ENCODE results near the gene TTPAL.
A peak's percentile ranks its signal among the peaks of the same experiment; 100 is the strongest.
"Not testable (repeated sequence)": the region's sequence is repeated elsewhere in the genome, so short reads cannot be mapped to it uniquely, and the experiment has no call there.

The TTPAL gene

DNA sequence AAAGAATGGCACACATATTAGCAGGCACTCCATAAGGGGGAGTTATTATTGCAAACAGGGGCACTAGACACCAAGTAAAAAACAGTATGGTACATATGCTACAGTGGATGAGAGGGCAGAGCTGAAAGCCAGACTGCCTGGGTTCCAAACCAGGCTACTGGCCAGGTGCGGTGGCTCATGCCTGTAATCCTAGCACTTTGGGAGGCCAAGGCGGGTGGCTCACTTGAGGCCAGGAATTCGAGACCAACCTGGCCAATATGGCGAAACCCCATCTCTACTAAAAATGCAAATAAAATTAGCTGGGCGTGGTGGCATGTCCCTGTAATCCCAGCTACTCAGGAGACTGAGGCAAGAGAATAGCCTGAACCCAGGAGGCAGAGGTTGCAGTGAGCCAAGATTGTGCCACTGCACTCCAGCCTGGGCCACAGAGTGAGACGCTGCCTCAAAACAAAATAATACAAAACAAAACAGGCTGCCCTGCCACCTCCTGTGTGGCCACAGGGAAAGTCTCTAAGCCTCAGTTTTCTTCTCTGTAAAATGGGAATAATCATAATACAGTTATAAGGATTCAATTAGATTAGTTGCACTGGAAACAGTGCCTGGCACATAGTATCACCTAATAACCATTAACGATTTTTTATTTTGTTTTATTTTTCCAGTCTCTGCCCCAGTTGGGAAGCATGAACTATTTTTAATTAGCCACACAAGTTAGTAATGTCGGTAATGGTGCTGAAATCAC, 7.5 kb upstream of the TTPAL start:
- no peak for DNase-seq (ENCODE audit: low spot score)

DNA sequence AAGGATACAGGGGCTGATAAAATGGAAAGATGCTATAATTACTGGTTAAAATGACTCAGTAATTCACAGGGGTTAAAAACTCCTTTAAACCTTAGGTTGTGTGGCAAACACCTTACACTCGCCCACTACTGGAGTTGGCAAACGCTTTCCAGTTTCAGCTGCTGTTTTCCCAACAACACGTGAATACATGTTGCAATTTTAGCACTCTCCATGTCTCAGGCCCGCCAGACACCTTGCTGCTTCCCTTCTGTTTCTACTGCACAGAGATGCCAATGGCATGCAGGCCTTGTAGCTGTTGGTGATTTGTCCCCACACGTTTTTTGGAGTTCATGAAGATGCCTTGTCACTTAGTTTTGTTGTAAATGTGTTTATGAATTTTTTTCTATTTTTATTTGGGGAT, 5.3 kb upstream of the TTPAL start:
- no peak for DNase-seq (ENCODE audit: low spot score)

DNA sequence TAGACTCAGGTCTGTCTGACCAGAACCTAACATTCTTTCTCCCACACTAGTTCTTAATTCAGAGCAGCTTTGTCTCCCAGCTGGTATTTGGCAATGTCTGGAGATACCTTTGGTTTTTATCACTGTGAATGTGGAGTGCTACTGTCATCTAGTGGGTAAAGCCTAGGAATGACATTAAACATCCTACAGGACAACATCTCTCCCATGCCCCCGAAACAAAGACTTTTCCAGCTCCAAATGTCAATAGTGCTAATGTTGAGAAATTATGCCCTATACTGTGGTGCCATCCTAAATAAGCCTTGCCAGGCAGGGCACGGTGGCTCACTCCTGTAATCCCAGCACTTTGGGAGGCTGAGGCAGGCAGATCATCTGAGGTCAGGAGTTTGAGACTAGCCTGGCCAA, 4.2 kb upstream of the TTPAL start:
- DNase-seq (ENCODE audit: low spot score), result no peak

DNA sequence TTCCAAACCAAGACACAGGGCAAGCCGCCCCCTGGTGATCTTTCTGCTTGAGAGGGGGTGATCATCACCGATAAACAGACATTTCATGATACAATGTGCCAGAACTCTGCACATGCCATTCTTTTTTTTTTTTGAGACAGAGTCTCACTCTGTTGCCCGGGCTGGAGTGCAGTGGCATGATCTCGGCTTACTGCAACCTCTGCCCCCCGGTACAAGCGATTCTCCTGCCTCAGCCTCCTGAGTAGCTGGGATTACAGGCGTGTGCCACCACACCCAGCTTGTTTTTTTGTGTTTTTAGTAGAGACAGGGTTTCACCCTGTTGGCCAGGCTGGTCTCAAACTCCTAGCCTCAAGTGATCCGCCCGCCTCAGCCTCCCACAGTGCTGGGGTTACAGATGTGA, 3.4 kb upstream of the TTPAL start:
- not testable (repeated sequence) for DNase-seq (ENCODE audit: low spot score)

DNA sequence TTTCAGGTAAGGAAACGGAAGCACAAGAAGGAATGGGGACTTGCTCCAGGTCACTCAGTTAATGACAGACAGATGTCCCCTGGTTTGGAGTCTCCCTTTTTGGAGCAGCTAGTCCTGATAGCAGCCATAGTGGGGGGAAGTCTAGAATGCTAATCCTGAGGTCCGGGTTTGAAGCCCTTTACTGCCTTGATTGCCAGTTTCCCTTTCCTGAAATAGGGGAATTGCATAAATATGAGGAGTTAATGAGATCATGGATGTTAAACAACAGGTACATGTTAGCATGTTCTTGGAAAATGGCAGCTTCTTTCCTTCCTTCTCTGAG, 341 bp upstream of the TTPAL start:
- DNase-seq (ENCODE audit: low spot score), result no peak

DNA sequence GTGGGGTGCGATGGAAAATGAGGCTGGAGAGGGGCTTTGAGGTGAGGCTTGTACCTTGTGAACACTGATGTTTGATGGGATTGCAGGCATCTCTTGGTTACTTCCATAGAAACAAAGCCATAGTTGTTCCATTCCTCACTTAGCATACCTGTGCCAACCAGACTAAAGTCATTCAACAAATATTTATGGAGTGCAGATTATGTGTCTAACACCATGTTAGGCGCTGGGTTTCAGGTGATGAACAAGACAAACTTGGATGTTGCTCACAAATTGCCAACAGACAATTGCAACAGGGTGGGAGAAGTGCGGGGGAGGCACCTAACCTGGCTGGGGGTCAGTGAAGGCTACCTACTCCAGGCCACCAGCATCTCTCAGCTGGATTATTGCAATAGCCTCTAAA, 1.5 kb downstream of the TTPAL start:
- no peak for DNase-seq (ENCODE audit: low spot score)

DNA sequence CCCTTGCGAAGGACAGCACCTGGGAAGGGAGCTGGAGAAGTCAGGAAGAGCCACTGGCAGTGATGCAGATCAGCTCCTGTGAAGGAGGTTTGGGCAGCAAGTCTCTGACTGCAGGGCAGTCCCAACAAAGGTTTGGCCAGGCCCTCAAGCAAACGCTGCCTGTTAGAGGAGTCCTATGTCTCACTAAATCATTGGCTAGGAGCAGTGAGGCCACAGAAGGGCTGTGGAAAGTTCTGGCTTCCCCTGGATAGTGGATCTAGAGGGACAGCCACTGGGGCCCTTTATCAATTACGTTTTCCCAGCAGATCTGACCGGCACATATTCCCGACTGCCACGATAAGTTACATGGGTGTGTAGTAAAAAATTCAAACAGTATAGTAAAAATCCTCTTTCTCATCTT, 2.5 kb downstream of the TTPAL start:
- DNase-seq (ENCODE audit: low spot score), result no peak

DNA sequence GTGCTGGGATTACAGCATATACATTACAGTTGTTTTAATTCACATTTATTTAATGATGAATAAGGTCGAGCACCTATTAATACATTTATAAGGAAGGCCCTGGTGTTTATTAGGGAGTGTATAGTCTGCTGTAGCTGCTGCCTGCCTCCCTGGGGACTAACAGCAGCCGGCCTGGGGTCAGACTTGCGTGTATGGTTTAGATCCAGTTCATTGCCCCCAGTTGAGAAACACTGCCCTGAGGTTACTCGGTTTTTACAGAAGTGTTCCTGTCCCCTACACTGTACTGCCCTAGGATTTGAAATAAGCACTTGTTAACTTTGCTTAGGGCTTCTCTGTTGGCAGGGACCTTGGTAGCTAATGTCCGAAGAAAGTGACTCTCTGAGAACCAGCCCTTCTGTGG, 4.0 kb downstream of the TTPAL start:
- no peak for DNase-seq (ENCODE audit: low spot score)

DNA sequence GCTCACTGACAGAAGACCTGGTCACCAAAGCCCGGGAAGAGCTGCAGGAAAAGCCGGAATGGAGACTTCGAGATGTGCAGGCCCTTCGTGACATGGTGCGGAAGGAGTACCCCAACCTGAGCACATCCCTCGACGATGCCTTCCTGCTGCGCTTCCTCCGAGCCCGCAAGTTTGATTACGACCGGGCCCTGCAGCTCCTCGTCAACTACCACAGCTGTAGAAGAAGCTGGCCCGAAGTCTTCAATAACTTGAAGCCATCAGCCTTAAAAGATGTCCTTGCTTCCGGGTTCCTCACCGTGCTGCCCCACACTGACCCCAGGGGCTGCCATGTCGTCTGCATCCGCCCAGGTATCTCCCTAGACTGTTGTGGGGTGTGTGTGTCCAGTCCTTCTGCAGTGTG, 4.4 kb downstream of the TTPAL start:
- DNase-seq (ENCODE audit: low spot score), result no peak

DNA sequence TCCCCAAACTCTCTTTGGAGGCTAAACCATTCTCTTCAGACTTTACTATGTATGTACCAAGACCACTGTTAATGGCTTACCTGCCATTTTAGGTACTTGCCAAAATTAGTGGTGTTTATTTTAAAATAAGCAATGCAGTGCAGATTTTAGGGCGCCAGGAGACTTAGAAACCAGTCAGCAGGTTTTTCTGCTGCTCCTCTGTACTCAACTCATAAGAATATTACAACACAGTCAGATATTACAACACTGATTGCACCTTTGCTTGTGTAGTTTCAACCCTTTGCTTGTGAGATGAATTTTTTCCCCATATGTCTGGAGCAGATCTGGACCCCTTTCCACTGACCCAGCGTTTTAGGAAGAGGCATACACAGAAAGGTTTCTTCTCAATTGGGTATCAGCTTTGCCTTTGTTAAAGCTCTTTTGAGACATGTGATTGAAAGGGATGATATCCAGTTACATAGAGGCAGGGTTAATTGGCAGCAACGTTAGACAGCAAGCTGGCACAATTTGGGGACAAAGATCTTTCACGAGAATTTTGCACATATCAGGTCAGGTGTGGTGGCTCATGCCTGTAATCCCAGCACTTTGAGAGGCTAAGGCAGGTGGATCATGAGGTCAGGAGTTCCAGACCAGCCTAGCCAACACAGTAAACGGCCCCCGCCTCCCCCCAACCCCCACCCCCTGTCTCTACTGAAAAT, 6.2 kb downstream of the TTPAL start:
- DNase-seq (ENCODE audit: low spot score), result no peak

DNA sequence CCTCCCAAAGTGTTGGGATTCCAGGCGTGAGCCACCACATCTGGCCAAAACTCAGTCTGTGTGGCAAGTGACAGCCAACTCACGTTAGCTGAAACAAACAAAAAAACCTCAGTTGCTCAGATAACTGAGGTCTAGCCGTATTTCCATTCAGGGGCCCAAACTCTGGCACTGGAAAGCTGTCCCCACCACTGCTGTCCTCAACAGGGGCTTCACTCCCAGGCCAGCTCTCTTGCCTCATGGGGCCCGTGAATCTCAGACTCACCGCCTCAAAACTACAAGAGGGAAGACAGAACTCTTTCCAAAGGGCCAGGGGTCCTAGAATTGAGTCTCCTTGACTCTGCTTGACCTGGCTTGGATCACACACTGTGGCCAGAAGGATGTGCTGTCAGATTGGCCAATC, 7.4 kb downstream of the TTPAL start:
- DNase-seq (ENCODE audit: low spot score), result no peak

DNA sequence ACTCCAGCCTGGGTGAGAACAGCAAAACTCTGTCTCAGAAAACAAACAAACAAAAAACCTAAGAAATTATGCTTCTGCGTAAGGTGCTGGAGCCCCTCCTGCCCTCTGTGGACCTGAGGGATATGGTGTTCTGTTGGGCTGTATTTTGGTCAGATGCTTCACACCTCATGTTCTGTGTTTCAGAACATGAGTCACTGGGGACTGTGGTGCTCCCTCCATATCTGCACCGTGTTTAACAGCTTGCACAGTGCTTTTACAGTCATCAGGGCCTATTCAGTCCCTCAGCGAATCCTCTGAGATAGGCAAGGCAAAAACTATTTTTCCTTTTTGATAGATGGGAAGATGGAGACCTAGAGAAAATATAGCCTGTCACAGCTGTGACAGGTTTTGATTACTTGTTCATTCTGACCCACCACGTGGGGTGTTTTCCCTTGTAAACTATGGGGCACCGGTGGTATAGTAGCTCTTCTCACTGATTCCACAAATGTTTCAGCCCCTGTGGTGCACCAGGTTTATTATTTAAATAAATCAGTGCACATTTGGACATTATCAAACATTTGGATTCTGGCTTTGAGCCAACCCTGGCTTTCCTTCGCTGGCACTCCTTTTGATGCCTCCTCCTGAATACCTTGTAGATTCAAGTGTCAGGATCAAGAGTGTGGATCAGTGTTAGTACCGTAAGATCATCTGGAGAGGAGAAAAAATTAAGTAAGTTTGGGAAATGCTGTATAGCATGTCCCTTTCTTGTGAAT, 9.6 kb downstream of the TTPAL start:
- no peak for DNase-seq (ENCODE audit: low spot score)

DNA sequence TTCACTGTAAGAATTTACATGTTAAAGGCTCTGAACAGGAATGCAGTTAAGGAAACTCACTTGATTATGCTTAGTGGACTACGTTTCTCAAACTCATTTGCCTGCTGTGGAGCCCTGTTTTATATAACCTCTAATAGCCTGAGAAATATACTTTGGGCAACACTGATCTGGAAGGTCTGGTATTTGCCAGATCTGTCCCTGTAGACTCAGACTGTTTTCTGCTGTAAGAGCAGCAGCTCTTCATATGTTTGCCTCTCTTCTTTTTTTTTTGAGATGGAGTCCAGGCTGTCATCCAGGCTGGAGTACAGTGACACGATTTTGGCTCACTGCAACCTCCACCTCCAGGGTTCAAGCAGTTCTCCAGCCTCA, 10.1 kb downstream of the TTPAL start:
- no peak for DNase-seq (ENCODE audit: low spot score)

DNA sequence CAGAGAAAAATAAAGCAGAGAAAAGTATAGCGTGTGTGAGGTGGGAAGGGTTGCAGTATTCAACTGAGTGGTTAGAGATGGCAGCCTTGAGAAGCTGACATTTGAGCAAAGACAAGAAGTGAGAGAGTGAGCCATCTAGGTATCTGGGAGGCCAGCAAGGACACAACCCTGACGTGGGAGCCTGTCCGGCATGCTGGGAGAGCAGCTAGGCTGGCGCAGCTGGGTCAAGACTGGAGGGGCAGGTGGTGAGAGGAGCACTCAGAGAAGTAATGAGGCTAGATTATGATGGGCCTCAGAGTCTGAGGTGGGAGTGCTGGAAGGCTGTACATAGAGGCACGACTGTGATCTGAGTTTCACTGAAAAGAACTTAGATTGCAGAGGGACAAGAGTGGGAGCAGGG, 12.9 kb downstream of the TTPAL start:
- DNase-seq (ENCODE audit: low spot score), result no peak

DNA sequence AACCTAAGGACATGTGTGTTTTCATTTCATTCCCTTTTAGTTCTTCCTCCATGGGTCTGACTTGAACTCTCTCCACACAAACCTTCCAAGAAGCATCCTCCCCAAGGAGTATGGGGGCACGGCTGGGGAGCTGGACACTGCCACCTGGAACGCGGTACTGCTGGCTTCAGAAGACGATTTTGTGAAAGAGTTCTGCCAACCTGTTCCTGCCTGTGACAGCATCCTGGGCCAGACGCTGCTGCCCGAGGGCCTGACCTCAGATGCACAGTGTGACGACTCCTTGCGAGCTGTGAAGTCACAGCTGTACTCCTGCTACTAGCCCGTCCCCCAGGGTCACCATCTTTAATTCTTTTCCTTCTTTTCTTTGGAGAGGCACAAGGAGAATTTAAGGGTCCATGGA, 13.5 kb downstream of the TTPAL start:
- DNase-seq (ENCODE audit: low spot score), result no peak

DNA sequence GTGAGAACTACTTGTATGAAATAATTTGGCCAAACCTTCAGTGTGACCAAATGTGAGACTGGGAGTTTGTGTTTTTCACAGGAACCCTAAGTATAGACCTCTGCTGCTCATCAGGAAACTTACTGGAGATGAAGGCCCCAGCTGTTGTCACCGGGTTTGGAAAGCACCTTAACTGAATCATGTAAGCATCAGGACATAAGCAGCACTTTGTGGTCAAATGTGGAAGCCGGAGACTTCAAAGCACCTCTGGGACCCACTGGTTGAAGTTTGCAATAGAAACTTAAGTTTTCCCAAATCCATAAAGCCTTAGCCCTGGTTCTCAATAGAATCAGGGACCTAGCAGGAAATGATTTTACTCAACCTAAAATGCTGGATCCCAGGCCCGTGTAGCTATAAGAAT, 14.3 kb downstream of the TTPAL start:
- no peak for DNase-seq (ENCODE audit: low spot score)

DNA sequence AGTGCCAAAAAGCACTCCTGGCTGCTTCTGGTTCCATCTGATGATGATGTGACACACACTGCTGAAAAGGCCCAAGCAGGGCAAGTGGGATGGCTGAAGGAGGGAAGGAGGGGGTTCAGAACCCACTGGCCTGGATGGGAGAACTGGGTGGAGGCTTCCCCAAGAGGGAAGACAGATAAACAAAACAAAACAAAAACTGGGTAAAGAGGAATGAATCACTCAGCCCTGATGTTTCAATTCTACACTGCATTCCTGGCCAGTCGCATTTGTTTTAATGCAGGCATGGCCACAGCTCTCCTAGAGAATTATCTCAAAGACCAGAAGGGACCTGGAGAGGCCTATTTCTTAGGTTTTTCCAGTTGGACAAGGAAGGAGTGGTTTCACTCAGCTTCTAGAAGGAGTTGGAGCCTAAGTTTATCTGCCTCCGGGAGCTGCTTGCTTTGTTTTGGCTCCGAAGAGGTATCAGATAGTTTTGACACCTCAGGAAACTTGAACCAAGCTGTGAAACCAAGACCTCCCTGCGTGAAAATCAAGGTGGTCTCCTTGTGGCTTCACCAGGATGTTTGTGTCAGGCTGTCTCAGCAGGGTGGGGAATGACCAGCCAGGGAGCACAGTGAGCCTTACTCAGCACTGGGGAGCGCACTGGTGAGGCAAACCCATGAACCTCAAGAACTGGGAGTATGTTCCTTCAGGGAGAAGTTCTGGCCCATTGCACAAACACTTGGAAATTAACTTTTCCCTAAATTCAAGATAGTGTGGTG, 16.1 kb downstream of the TTPAL start:
- no peak for DNase-seq (ENCODE audit: low spot score)

DNA sequence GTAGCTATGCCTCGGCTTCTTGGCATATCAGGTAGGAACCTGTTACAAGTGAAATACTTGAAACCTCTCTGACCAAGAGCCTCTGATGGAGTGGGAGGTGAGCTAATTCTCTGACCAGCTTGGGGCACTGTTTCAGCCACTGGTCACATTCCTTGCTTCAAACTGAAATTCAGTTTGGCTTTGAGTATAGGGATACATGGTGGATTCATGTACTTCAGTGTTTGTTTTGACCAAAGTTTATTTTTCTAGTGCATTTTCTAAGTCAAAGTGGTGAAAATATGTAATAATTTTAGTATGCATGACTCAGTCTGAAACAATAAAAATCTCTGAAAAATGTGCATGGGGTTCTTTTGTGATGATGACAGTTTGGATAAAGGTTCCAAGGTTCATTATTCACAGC, 18.6 kb downstream of the TTPAL start:
- DNase-seq (ENCODE audit: low spot score), result no peak

DNA sequence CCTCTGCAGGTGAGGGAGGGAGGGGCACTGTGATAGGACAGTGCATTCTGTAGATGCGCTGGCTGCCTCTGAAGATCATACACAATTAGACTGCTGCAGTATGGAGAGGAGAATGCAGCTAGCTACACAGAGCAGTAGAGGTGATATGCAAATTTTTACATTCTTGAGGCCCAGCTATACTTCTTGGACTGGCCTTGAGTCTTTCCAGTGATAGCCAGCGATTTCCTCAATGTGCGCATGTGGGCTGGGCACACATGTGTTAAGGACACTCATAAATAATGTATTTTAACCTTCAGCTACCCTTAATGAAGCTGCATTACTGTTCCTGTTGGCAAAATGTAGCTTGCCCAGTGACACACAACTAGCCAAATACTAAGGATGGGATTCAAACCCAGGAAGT, 19.0 kb downstream of the TTPAL start:
- no peak for DNase-seq (ENCODE audit: low spot score)

DNA sequence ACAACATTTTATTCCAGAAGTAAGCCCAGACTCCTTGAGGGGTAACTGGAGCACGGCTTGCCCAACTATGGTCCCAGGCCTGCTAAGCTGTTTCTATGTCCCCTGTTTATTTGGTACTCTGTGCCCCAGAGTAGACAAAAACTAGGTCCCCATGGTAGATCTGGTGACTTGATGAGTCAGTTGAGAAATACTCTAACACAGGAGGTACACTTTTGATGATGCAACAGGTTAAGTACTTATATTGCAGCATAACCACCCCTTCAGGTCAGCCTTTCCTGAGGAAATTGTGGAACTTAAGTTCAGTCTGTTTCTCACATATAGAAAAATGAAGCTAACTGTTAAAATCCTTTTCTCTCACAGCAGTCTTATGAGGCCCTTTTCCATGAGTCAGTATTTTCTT, 19.6 kb downstream of the TTPAL start:
- no peak for DNase-seq (ENCODE audit: low spot score)

DNA sequence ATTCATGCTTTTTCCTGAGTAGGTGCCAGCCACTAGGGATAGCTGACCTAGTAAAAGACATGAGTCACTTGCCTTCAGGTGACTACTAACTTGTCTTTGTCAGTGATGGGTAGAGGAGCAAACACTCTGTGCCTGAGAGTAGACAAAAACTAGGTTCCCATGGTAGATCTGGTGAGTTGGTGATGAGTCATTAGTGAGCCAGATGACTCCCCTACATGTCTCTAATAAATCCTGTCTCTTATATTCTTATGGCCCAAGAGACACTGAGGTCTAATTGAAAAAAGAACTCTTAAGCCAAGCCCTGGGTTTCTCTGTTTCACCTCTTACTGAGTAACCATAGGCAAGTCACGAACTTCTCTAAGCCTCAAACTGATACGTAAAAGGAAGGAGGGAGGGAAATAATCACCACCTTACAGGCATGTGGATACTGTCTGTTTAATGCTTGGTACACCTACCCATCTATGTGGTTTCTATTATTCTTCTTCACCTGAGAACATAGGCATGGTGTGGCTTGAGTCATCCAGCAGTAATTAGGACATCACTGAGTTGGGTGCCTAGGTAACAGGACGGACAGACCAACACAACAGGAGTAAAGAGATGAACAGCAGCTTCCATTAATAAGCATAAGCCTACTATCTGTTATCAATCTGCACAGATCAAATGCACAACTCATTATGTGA, 20.3 kb downstream of the TTPAL start:
- DNase-seq (ENCODE audit: low spot score), result peak; percentile 33

DNA sequence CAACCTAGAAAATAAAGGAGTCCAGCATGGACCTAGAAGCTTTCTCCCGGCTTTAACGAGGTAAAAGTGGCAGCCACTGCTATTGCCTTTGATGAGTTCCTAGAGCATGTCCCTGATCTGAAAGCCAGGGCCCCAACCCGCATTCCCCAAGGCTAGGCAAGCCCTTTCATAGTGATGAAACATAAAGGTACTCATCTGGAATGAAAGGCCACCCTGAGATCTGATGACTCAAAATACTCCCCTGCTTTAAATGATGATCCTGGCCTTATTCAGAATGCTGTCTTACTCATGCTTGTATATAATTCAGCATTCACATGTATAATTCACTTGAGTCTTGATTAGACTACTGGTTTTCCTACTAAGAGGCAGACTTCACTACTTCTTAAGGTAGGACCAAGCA, 21.3 kb downstream of the TTPAL start:
- DNase-seq (ENCODE audit: low spot score), result no peak
